Neural cell (in vitro differentiated cells): ENCODE measurements around the gene IGF1R. TPM values are rescaled to one million over a fixed set of nuclear protein-coding genes. Genes with fewer than 3 reads are reported as not detected.

ENCODE experiments used
- H2AFZ ChIP-seq: fragments of 200-600, 300-800 bp; sonication (generic), shearing (Covaris generic); 2 replicates; pipeline ENCODE4 v1.6.0; 2014; ENCODE audit warnings: low read depth, mild to moderate bottlenecking, antibody characterized with exemption, low read length, moderate library complexity
- H3F3A ChIP-seq: fragments of 200-600 bp; shearing (Covaris generic); 2 replicates; pipeline ENCODE4 v1.6.1; 2016; ENCODE audit warnings: mild to moderate bottlenecking, moderate library complexity, mixed read lengths, antibody characterized with exemption, low read length; ENCODE audit not compliant: insufficient read depth, poor library complexity, severe bottlenecking
- H3K27ac ChIP-seq: fragments of 200-600, 300-800 bp; sonication (generic), shearing (Covaris generic); 2 replicates; pipeline ENCODE4 v1.5.1; 2014; ENCODE audit warnings: mild to moderate bottlenecking, low read length, moderate library complexity
- H3K27me3 ChIP-seq: fragments of 300-800, 200-600 bp; sonication (generic), shearing (Covaris generic); 2 replicates; pipeline ENCODE4 v1.6.0; 2014; ENCODE audit warnings: mild to moderate bottlenecking, low read depth, low read length, moderate library complexity; ENCODE audit not compliant: insufficient read depth
- H3K36me3 ChIP-seq: fragments of 300-800, 200-600 bp; sonication (generic), shearing (Covaris generic); 2 replicates; pipeline ENCODE4 v1.5.1; 2014; ENCODE audit warnings: mild to moderate bottlenecking, antibody characterized with exemption, low read length, moderate library complexity; ENCODE audit not compliant: insufficient read depth
- H3K4me2 ChIP-seq: fragments of 300-800, 200-600 bp; sonication (generic), shearing (Covaris generic); 2 replicates; pipeline ENCODE4 v1.6.0; 2014; ENCODE audit warnings: mild to moderate bottlenecking, low read length
- H3K4me3 ChIP-seq: fragments of 300-800, 200-600 bp; sonication (generic), shearing (Covaris generic); 2 replicates; pipeline ENCODE4 v1.5.1; 2014; ENCODE audit warnings: mild to moderate bottlenecking, low read length, moderate library complexity
- H3K79me2 ChIP-seq: fragments of 200-600 bp; shearing (Covaris generic); replicated peaks from 2 replicates; pipeline ENCODE4 v1.6.0; 2014; ENCODE audit warnings: mild to moderate bottlenecking, low read length, moderate library complexity; ENCODE audit not compliant: insufficient read depth
- H3K9ac ChIP-seq: fragments of 300-800, 200-600 bp; sonication (generic), shearing (Covaris generic); 2 replicates; pipeline ENCODE4 v1.6.1; 2016; ENCODE audit warnings: mild to moderate bottlenecking, low read length, mixed read lengths
- H3K9me2 ChIP-seq: fragments of 200-600 bp; shearing (Covaris generic); 2 replicates; pipeline ENCODE4 v1.6.1; 2016; ENCODE audit warnings: mild to moderate bottlenecking, low read length, mixed read lengths; ENCODE audit not compliant: insufficient read depth
- H3K9me3 ChIP-seq: fragments of 200-600, 300-800 bp; sonication (generic), shearing (Covaris generic); 2 replicates; pipeline ENCODE4 v1.6.1; 2016; ENCODE audit warnings: mild to moderate bottlenecking, mixed run types, low read length, moderate library complexity, mixed read lengths
- H4K20me1 ChIP-seq: fragments of 200-600 bp; shearing (Covaris generic); 2 replicates; pipeline ENCODE4 v1.6.1; 2016; ENCODE audit warnings: mild to moderate bottlenecking, mixed run types; ENCODE audit not compliant: insufficient read depth
- EP300 ChIP-seq: fragments of 450-650 bp; conservative IDR thresholded peaks from 2 replicates; pipeline ENCODE4 v1.6.1; 2014; ENCODE audit warnings: antibody characterized with exemption, mild to moderate bottlenecking, moderate library complexity; ENCODE audit not compliant: poor library complexity, severe bottlenecking
- EZH2 ChIP-seq: fragments of 200-600, 300-800 bp; shearing (Covaris generic), sonication (generic); IDR thresholded peaks from 2 replicates; pipeline ENCODE4 v1.6.1; 2014; ENCODE audit warnings: antibody characterized with exemption, low read length, borderline replicate concordance, mild to moderate bottlenecking; ENCODE audit not compliant: insufficient read depth, poor library complexity, severe bottlenecking
- MXI1 ChIP-seq: fragments of 450-650 bp; conservative IDR thresholded peaks from 2 replicates; pipeline ENCODE4 v1.6.1; 2014; ENCODE audit warnings: antibody characterized with exemption, mild to moderate bottlenecking; ENCODE audit not compliant: poor library complexity, severe bottlenecking
- POLR2AphosphoS5 ChIP-seq: IDR thresholded peaks from 2 replicates; pipeline ENCODE4 v1.6.1; 2012
- RAD21 ChIP-seq: fragments of 450-650 bp; conservative IDR thresholded peaks from 2 replicates; pipeline ENCODE4 v1.6.1; 2014; ENCODE audit warnings: antibody characterized with exemption, mild to moderate bottlenecking, moderate library complexity
- SMC3 ChIP-seq: fragments of 450-650 bp; conservative IDR thresholded peaks from 2 replicates; pipeline ENCODE4 v1.6.1; 2014; ENCODE audit warnings: antibody characterized with exemption, mild to moderate bottlenecking, moderate library complexity; ENCODE audit not compliant: poor library complexity
- TAF1 ChIP-seq: IDR thresholded peaks from 2 replicates; pipeline ENCODE4 v1.6.1; 2012; ENCODE audit warnings: low read depth
- polyA plus RNA-seq: library from polyadenylated mRNA; depleted of rRNA; stranded (reverse); fragments of >200 nt; gene quantifications from 2 replicates; pipeline ENCODE4 v1.2.3, GENCODE V29; 2014
- TF ChIP-seq, protein P1 (sequence below): IDR thresholded peaks from 2 replicates; pipeline ENCODE4 v1.6.1; 2012; ENCODE audit warnings: borderline replicate concordance
- TF ChIP-seq, protein P2 (sequence below): fragments of 450-650 bp; IDR thresholded peaks from 2 replicates; pipeline ENCODE4 v1.5.1; 2014; ENCODE audit warnings: antibody characterized with exemption, mild to moderate bottlenecking, moderate library complexity; ENCODE audit not compliant: poor library complexity, severe bottlenecking

IGF1R gene
- polyA plus RNA-seq, 1 donor from 2014 or later = 10.9 TPM

DNA sequence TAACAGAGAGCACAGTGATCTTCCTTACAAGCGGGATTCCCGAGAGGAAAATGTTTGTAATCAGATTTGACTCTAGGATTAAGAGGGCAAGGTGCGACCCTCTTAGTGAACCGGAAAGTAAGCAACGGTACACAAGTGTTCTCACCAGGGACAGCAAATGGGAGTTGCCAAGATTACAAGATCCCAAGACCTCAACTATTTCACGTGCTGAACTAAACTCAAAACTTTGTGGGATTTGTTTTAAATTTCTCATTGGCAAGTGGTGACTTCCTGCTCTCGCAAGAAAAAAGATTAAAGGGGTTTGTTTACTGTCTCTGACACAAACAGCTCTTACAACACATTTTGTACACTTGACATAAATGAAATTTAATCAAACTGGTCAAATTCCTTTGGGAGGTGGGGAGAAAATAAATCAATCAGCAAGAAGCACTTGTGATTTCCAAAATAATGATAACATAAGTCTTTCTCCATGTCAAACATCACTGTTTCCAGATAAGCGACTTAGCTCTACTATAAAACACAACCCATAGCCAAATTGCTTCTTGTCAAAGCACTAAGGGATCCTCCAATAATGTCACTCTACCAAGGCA is 361.5 kb downstream of the IGF1R start:
- H3F3A ChIP-seq = no peaks in the 10 kb centered on the region
- H3K4me3 ChIP-seq = no peak overlapping the region
- H3K27me3 ChIP-seq = peaks cover 3% of the 10 kb centered on the region
- no peaks in the 10 kb centered on the region for H3K79me2 ChIP-seq
- H3K9me3 ChIP-seq = no peaks in the 10 kb centered on the region
- TF ChIP-seq, protein P1, sequence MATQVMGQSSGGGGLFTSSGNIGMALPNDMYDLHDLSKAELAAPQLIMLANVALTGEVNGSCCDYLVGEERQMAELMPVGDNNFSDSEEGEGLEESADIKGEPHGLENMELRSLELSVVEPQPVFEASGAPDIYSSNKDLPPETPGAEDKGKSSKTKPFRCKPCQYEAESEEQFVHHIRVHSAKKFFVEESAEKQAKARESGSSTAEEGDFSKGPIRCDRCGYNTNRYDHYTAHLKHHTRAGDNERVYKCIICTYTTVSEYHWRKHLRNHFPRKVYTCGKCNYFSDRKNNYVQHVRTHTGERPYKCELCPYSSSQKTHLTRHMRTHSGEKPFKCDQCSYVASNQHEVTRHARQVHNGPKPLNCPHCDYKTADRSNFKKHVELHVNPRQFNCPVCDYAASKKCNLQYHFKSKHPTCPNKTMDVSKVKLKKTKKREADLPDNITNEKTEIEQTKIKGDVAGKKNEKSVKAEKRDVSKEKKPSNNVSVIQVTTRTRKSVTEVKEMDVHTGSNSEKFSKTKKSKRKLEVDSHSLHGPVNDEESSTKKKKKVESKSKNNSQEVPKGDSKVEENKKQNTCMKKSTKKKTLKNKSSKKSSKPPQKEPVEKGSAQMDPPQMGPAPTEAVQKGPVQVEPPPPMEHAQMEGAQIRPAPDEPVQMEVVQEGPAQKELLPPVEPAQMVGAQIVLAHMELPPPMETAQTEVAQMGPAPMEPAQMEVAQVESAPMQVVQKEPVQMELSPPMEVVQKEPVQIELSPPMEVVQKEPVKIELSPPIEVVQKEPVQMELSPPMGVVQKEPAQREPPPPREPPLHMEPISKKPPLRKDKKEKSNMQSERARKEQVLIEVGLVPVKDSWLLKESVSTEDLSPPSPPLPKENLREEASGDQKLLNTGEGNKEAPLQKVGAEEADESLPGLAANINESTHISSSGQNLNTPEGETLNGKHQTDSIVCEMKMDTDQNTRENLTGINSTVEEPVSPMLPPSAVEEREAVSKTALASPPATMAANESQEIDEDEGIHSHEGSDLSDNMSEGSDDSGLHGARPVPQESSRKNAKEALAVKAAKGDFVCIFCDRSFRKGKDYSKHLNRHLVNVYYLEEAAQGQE = no peak
- TF ChIP-seq RAD21 = no peak
- TF ChIP-seq, protein P2, sequence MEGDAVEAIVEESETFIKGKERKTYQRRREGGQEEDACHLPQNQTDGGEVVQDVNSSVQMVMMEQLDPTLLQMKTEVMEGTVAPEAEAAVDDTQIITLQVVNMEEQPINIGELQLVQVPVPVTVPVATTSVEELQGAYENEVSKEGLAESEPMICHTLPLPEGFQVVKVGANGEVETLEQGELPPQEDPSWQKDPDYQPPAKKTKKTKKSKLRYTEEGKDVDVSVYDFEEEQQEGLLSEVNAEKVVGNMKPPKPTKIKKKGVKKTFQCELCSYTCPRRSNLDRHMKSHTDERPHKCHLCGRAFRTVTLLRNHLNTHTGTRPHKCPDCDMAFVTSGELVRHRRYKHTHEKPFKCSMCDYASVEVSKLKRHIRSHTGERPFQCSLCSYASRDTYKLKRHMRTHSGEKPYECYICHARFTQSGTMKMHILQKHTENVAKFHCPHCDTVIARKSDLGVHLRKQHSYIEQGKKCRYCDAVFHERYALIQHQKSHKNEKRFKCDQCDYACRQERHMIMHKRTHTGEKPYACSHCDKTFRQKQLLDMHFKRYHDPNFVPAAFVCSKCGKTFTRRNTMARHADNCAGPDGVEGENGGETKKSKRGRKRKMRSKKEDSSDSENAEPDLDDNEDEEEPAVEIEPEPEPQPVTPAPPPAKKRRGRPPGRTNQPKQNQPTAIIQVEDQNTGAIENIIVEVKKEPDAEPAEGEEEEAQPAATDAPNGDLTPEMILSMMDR = no peak
- TF ChIP-seq POLR2AphosphoS5 = no peak
- TF ChIP-seq MXI1 = no peak
- TF ChIP-seq EP300 = no peak
- H3K27ac ChIP-seq = no peak overlapping the region
- H4K20me1 ChIP-seq = no peaks in the 10 kb centered on the region
- H3K36me3 ChIP-seq = no peaks in the 10 kb centered on the region
- no peak overlapping the region for H2AFZ ChIP-seq
- H3K9ac ChIP-seq = no peak overlapping the region
- H3K4me2 ChIP-seq = no peak overlapping the region
- no peaks in the 10 kb centered on the region for H3K9me2 ChIP-seq

DNA sequence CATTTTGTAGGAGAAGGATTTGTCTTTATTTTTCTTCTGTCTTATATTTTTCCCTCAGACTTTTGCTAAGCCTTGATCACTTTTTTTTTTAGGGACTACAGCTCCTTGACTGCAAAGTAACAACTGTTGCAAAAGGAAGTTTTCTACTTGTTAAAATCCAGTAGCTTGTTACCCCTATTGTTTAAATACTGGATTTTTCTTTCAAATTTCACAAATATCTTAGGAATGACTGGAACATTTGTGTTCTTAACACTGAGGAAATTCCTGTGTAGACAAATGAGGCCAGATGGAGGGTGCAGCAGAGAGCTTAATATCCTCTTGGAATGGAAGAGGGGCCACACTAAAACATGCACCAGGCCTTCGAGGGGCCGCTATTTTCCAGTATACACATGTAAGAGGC is 362.4 kb downstream of the IGF1R start:
- H2AFZ ChIP-seq = no peak overlapping the region
- no peaks in the 10 kb centered on the region for H3F3A ChIP-seq
- no peaks in the 10 kb centered on the region for H3K36me3 ChIP-seq
- TF ChIP-seq EZH2 = no peak
- TF ChIP-seq, protein P2 = no peak
- TF ChIP-seq RAD21 = no peak
- no peak for TF ChIP-seq POLR2AphosphoS5
- no peak for TF ChIP-seq SMC3
- TF ChIP-seq, protein P1 = no peak
- TF ChIP-seq EP300 = no peak
- TF ChIP-seq TAF1 = no peak
- no peak for TF ChIP-seq MXI1
- H3K4me3 ChIP-seq = no peak overlapping the region
- H3K9me3 ChIP-seq = no peaks in the 10 kb centered on the region
- H3K9me2 ChIP-seq = no peaks in the 10 kb centered on the region
- H3K4me2 ChIP-seq = no peak overlapping the region
- H3K27ac ChIP-seq = no peak overlapping the region
- H3K79me2 ChIP-seq = no peaks in the 10 kb centered on the region
- H4K20me1 ChIP-seq = no peaks in the 10 kb centered on the region
- no peak overlapping the region for H3K9ac ChIP-seq
- H3K27me3 ChIP-seq = peaks cover 12% of the 10 kb centered on the region
